ENCODE results near the gene GSDMA. TPM values are rescaled to one million over a fixed set of nuclear protein-coding genes. Genes with fewer than 3 reads are reported as not detected.
"Not testable (repeated sequence)": the region's sequence is repeated elsewhere in the genome, so short reads cannot be mapped to it uniquely, and the experiment has no call there.

The GSDMA gene
- total RNA-seq, 1 experiment from 2014 or later, result not detected

DNA sequence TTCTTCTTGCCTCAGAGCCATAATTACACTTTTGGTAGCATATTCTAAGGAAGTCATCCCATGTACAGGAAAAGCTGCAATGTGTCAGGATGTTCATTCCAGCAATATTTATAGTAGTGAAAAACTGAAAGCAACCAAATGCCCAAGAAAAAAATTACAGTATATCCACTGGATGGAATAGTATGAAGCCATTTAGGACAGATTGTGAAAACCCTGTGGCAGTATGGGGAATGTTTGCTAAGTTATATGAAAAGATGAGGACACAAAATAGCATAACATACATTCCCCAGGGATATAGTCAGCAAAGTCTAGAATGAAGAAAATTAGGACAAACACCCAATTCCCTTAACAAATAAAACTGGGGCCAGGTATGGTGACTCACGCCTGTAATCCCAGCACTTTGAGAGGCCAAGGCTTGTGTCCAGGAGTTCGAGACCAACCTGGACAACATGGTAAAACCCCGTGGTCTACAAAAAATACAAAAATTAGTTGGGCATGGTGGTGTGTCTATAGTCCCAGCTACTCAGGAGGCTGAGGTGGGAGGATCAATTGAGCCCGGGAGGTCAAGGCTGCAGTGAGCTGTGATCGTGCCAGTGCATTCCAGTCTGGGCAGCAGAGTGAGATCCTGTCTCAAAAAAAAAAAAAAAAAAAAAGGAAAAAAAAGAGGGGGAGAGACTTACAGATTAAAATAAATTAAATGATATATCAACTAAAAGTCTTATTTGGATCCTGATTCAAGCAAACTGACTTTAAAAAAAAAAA, 33.0 kb upstream of the GSDMA start:
- peak; percentile 82 for DNase-seq (ENCODE audit: low read depth)

DNA sequence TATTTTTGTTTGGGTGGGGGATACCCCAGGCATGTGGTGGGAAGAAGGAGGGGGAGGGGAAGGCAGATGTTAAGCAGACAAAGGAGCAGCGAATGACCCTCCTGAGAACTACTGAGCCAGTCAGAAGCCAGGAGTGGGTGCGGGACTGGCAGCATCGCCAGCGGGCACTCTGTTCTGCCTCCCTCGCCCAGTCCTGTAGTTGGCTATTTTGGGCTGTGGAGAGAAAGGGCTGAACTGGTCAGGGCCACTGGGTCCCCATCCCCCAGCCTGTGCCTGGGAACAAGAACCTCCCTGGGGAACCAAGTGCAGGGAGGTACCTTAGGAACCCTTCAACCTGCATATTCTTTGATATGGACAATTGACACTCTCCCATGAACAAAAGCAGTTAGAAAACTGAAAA, 28.9 kb upstream of the GSDMA start:
- DNase-seq (ENCODE audit: low read depth), result no peak

DNA sequence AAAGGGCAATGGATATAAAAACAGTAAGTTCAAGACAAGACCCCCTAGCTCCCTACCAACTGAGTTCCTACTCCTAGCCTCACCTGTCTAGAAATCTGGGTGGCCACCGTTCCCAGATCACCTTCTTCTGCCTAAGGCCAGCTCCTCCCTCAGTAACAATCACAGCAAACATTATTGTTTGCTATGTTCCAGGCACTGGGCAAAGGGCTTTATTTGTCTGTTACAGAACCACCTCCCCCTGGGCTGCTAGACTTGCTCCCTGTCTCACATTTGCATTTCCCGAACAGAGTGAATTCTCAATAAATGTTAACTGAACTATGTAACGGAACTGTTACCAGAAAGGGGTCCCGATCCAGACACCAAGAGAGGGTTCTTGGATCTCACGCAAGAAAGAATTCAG, 28.5 kb upstream of the GSDMA start:
- DNase-seq (ENCODE audit: low read depth), result no peak

DNA sequence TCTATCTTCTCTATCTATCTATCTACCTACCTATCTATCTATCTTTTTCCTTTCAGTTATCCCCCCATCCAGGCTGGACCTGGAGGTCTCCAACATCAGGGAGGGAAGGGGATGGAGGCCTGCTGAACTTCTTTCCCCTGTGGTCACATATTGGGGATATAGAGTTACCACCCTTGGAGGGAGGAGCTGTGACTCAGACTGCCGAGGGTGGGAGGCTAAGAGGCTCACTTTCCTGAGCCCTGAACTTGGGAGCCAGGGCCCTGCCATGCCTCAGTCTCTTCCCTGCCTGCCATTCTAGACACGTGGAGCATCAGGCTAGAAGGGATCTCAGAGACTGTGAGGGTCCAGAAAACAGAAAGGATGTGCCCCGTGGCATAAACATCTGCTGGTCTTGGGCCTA, 26.9 kb upstream of the GSDMA start:
- no peak for DNase-seq (ENCODE audit: low read depth)

DNA sequence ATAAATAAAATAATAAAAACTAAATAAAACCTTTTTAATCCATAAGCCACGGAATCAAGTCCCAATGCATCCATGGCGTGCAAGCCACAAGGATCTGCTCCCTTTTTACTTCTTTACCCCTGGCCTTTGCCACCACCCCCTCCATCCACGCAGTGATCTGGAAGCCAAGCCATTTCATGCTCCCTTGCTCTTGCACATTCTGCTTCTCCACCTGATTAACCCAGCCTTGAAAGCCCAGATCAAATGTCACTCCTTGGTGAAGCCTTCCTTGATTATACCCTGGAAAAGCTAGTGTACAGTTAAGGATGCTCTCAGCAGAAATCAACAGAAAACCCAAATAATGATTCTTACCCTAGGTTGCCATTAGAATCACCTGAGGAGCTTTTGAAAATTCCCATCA, 25.4 kb upstream of the GSDMA start:
- no peak for DNase-seq (ENCODE audit: low read depth)

DNA sequence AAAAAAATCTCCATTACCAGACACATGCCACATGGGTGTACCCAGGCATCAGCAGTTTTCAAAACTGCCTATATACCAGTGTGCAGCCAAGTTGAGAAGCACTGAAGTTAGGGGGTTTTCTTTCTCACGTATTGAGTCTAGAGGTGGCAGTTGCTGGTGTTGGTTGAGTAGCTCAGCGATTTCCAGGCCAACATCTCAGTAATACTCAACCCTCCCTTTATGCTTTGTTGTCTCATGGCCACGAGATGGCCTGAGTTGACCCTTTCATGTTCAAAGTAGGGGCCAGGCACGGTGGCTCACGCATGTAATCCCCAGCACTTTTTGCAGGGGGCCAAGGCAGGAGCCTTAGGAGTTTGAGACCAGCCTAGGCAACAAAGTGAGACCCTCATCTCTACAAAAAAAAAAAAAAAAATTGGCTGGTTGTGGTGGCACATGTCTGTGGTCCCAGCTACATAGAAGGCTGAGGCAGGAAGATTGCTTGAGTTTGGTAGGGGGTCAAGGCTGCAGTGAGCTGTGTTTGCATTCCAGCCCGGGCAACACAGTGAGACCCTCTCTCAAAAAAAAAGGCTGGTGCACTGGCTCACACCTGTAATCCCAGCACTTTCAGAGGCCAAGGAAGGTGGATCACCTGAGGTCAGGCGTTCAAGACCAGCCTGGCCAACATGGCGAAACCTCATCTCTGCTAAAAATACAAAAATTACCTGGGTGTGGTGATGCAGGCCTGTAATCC, 24.5 kb upstream of the GSDMA start:
- no peak for DNase-seq (ENCODE audit: low read depth)

DNA sequence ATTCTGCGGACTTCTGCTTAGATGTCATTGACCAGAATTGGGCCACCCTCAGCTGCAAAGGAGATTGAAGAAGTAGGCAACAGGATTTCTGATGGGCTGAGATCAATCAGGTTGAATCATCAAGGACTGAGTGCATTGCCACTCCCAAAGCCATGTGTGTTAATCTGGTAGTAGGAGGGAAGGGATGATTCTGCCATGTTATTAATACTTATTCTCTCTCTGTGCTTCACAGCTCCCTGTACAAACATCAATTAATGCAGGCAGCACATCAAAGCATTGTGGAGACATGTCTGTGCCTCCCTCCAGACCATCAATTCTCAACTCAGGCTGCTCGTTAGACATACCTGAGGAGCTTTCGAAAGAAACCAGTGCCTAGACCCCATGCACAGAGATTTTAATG, 23.7 kb upstream of the GSDMA start:
- DNase-seq (ENCODE audit: low read depth), result no peak

DNA sequence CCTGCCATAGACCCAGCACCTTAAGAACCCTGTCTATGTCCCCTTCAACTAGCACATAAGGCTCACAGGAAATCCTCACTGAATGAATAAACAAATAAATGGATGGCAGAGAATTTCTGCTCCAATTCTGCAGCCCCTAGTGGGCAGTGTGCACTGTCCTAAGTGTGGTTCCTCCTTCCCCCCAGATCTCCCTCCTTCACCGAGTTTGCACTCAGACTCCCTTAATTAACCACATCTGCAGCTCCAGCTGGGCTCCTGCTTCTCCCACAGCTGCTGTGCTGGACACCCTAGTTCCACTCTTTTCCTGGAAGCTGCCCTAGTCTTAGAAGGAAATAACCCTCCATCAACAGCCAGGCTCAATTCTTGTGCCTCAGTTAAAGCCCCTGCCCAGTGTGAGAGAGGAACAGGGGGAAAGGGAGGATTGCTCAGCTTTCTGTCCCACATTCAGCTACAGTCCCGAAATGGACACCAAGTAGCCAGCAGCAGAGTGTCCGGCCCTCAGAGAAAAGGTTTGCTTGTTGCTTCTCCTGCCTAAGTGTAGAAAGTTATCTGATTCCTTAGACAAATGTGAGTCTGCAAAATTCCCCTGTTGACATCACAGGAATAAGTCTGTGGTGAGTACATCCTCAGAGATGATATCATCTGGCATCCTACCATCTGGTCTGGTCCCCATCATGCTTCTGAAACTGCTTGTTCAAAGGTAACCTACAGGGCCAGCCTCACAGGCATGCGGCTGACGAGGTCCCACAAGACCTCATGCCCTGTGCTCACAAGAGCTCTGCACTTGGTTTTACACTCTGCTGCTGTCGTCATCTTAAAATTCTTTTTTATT, 23.0 kb upstream of the GSDMA start:
- DNase-seq (ENCODE audit: low read depth), result peak; percentile 76

DNA sequence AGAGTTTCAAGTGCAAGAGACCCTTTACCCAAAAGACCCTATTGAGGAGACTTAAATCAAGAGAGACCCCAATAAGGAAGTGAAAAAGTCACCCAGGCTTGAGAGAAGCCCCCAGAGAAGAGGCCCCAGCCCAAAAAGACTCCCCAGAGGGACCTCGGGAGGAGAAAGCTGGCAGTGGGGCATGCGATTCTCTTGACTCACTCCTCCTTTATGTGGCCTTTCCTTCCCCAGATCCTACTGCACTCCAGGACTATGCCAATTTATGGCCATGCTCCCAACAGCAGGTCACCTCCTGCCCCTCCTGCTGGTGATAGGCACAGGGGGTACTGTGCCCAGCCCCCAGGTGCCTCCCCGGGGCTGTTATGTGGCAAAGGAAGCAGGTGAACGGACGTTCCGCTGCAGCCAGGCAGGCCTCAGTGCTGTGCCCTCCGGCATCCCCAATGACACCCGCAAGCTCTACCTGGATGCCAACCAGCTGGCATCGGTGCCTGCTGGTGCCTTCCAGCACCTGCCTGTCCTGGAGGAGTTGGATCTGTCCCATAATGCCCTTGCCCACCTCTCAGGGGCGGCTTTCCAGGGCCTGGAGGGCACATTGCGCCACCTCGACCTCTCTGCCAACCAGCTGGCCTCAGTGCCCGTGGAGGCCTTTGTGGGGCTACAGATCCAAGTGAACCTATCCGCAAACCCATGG, 19.0 kb upstream of the GSDMA start:
- no peak for DNase-seq (ENCODE audit: low read depth)

DNA sequence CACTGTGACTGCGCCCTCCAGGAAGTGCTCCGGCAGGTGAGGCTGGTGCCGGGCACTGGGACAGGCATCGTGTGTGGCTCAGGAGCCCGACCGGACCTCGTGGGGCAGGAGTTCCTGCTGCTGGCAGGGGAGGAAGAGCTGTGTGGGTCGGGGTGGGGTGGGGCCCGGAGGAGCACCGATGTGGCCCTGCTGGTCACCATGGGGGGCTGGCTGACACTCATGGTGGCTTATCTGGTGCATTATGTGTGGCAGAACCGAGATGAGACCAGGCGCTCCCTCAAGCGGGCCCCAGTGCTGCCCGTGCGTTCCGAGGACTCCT, 18.5 kb upstream of the GSDMA start:
- DNase-seq (ENCODE audit: low read depth), result no peak

DNA sequence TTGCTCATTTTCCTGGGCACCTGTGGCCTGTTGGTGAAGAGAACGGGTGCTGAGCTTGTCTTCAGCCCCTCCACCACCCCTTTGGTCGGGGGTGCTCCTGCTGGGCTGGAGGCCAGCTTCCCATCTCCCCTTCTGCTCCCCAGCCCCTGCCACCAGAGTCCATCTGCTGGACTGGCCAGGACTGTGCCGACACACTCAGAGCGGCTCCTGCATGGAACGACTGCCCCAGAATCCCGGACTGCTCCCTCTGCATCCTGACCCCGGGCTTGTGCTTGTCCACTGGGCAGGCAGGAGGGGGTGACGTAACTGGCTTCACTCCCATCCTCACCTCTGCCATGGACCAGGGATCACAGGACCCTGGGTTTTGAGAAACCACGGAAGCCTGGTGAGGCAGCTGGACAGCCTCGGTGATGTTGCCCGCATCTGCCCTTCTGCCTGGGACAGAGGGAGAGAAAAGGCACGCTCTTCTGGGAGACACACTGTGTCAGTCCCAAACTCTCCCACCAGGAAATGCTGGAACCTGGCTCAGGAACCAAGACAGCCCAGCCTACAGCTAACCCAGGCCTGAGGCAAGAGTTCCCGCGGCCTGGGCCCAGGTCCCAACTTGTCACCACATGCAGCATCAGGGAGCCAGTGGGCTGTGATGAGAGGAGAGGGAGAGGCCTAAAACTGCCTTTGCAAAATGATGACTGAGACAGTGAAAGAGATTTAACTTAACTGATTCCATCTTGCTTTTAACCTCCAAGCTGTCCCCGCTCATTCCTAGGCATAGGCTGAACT, 16.1 kb upstream of the GSDMA start:
- DNase-seq (ENCODE audit: low read depth), result no peak

DNA sequence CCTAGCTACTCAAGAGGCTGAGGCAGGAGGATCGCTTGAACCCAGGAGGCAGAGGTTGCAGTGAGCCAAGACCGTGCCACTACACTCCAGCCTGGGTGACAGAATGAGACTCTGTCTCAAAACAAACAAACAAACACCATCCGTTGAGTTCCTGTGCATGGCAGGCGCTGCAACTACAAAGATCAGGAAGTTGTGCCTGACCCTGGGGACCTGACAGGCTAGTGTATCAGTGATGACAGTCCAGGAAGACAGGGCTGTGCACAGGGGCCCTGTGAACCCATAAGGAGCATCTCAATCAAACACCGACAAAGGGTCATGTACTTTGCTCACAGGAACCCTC, 14.3 kb upstream of the GSDMA start:
- not testable (repeated sequence) for DNase-seq (ENCODE audit: low read depth)

DNA sequence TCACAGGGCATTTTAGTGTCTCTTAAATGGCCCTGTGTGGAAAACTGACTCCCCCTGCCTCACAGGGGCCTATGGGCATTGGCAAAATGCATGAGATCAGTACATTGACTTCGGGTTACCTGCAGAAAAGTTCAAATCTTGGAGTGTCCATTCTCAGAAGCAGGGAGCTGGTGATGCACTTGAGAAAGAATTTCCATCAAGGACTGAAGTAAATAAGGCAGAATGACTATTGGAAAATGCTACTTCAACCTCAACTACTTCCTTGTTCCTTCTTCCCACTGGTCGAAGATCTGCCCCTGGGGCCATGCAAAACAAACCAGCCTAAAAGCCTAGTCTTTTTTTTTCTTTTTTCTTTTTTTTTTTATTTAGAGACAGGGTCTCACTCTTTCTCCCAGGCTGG, 13.8 kb upstream of the GSDMA start:
- DNase-seq (ENCODE audit: low read depth), result no peak

DNA sequence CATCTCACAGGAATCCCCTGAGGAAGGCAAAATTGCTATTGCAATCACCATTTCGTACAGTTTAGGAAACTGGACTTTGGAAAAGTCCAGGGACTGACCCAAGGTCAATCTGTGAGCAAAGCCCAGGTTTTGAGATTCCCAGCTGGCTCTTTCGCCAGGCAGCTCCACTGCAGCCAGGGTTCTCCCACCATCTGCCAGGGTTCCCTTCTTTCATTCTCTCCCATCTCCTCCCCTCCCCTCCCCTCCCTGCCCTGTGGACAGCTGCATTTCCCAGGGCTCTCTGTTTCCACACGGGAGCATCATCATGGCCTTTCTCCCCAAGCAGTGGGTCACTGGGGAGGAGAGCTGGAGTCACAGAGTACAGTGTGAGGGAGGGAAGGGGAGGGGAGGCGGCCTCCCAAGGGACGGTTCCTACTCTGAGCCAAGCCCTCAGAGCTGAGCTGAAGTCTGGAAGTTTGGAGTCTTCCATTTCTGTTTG, 11.9 kb upstream of the GSDMA start:
- no peak for DNase-seq (ENCODE audit: low read depth)

DNA sequence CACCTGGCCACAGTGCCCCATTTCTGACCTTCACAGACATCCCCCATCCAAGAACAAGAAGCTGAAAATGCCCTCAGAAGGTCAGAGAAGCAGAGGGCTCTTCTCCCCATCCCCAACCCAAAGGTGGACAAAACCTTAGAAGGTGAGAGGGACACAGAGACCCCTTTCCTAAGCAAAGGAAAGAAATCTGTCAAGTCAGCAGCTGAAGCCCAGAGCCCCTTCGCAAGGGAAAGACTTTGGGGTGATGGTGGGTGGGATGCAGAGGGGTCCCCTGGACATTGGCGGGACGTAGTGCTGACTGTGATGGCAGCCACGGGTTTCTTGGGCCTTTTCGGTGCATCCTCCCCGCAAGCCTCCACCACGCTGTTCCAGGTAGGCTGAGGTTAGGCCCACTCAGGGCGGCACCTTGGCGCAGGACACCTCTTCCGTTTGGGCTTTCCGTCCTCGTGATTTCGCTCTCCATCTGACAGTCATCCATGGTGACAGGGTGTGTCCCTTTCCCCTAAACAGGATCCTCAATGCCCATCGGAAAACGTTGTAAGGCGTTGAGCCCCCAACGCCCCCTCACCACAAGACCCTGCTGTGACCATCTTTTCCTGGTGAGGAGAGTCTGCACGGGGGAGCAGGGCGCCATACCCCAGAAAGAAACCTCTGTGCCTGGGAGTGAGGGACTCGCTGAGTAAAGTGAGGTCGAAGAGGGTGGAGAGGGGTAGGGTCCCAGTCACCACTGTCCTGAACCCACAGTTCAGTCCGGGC, 10.7 kb upstream of the GSDMA start:
- no peak for DNase-seq (ENCODE audit: low read depth)

DNA sequence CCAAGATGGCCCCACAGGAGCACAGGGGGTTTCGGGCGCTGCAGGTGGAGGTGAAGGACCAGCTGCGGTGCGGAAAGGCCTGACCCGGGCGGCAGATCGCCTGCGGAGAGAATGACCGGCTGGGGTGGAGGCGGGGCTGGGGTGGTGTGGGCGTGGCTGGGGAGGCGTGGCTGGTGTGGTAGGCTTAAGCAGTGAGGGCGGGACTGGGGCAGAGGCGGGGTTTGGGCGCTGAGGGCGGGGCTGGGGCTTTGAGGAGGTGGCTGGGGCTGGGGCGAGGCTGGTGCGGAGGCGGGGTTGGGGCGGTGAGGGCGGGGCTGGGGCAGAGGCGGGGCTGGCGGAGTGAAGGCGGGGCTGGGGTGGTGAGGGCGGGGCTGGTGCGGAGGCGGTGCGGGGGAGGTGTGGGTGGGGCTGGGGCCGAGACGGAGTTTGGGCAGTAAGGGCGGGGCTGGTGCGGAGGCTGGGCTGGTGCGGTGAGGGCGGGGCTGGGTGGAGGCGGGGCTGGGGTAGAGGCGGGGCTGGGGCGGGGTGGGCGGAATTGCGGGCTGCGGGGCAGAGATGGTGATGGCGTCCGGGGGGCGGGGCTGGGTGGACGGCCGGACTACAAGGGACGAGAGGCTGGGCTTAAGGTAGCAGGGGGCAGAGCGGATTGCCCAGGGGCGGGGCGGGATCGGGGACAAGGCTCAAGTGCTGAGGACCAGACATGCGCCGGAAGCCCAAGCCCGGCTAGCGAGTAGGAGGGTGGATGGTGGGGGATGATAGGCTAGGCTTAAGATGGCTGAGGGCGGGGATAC, 9.9 kb upstream of the GSDMA start:
- peak; percentile 88 for DNase-seq (ENCODE audit: low read depth)

DNA sequence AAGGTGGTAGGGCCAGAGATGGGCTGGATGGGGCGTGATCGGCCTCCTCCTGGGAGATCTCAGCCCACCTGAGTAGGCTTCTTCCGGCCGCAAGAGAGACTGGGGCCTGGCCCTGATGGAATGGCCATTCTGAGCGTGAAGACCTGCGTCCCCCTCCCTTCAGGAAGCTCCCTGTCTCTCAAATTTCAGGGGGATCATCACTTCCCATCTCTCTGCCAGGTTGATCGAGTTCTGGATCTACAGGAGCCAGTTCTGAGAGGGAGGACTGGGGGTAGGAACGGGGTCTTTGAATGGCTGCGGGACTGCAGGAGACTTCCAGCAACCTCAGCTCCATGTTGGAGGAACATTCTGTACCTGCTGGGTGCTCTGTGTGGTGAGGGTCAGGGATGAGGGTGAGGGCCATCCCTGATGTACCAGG, 9.3 kb upstream of the GSDMA start:
- no peak for DNase-seq (ENCODE audit: low read depth)

DNA sequence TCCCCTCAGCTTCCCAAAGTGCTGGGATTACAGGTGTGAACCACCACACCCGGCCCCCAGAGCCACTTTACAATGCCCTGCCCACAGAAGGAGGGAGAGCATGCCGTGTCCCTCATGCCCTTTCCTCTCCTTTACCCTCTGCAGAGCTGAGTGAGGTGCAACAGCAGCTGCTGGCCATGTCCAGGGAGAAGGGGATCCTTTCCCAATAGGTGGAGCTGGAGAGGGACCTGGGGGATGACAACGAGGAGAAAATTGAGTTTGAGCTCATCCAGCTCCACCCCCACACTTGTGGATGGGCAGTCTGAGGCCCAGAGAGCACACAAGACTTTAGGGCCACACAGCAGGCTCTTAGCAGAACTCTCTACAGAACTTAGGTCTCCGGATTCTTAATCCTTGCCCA, 7.9 kb upstream of the GSDMA start:
- DNase-seq (ENCODE audit: low read depth), result peak; percentile 13

DNA sequence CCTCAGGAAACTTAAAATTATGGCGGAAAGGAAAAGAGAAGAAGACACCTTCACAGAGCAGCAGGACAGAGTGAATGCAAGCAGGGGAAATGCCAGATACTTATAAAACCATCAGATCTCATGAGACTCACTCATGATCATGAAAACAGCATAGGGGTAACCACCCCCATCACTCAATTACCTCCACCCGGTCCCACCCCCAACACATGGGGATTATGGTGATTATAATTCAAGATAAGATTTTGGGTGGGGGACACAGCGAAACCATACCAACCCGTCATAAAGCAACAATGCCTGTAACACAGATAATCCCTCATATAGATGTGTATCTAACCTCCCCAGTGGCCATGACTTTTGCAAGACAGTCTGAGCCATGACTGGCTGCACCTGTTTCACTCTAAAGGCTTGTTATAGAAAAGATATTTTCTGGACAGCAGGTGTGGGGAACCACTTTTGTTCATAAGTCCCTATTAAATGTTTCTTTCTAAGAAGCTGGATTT, 7.0 kb upstream of the GSDMA start:
- DNase-seq (ENCODE audit: low read depth), result no peak
